Measurements from ENCODE around the gene SELENOT. TPM values are rescaled to one million over a fixed set of nuclear protein-coding genes. Genes with fewer than 3 reads are reported as not detected.

The SELENOT gene
- total RNA-seq, 1 donor from 2014 or later: 70.3 TPM

- intact Hi-C loops (cut with micrococcal nuclease): no loop called here
- no peaks in the 10 kb centered on the region for H3K4me1 ChIP-seq
- no peak overlapping the region for H3K27ac ChIP-seq (replicated peaks)
- H3K36me3 ChIP-seq: no peaks in the 10 kb centered on the region
- H3K4me3 ChIP-seq: no peak overlapping the region
- DNase-seq: no peak
- H3K9me3 ChIP-seq (replicated peaks): no peaks in the 10 kb centered on the region
- TF ChIP-seq CTCF (IDR thresholded peaks at IDR 0.05; ENCODE audit: borderline replicate concordance): no peak
- no peaks in the 10 kb centered on the region for H3K27me3 ChIP-seq (ENCODE audit: low read depth)
Measured at GRCh38 chr3:150666167-150666566, 63.0 kb downstream of the SELENOT start.

GRCh38 chr3:150673966-150674365, 70.8 kb downstream of the SELENOT start:
- no peaks in the 10 kb centered on the region for H3K36me3 ChIP-seq
- no peak for TF ChIP-seq CTCF (IDR thresholded peaks at IDR 0.05; ENCODE audit: borderline replicate concordance)

GRCh38 chr3:150675587-150675986, 72.5 kb downstream of the SELENOT start:
- H3K4me3 ChIP-seq: no peak overlapping the region

More at GRCh38 chr3:150673966-150674365, 70.8 kb downstream of the SELENOT start:
- H3K9me3 ChIP-seq (replicated peaks): peaks cover 17% of the 10 kb centered on the region
- no peak overlapping the region for H3K27ac ChIP-seq (replicated peaks)
- no peak for DNase-seq
- intact Hi-C loops (cut with micrococcal nuclease): no loop called here
- H3K27me3 ChIP-seq (ENCODE audit: low read depth): no peaks in the 10 kb centered on the region
- H3K4me3 ChIP-seq: no peak overlapping the region
- no peaks in the 10 kb centered on the region for H3K4me1 ChIP-seq

More at GRCh38 chr3:150675587-150675986, 72.5 kb downstream of the SELENOT start:
- Histone ChIP-seq H3K27ac (replicated peaks) (no peak overlapping the region), H3K9me3 (replicated peaks) (peaks cover 17% of the 10 kb centered on the region), H3K4me1 (no peaks in the 10 kb centered on the region), H3K36me3 (no peaks in the 10 kb centered on the region), H3K27me3 (ENCODE audit: low read depth) (no peaks in the 10 kb centered on the region)
- TF ChIP-seq CTCF (IDR thresholded peaks at IDR 0.05; ENCODE audit: borderline replicate concordance): no peak
- no peak for DNase-seq
- intact Hi-C loops (cut with micrococcal nuclease): no loop called here

Other genes starting within 250 kb of the SELENOT start
- gene TSC22D2, start 195.0 kb upstream of the SELENOT start, total RNA-seq: 21.9 TPM
- 20.4 TPM for gene SERP1, start 56.8 kb upstream of the SELENOT start, total RNA-seq
- 71.6 TPM for gene EIF2A, start 56.5 kb upstream of the SELENOT start, total RNA-seq
- gene ERICH6, start 100.6 kb downstream of the SELENOT start, total RNA-seq: 0.55 TPM
- gene SIAH2, start 159.8 kb downstream of the SELENOT start, total RNA-seq: 23.0 TPM